Natural killer cell (primary cell): ENCODE data around the gene FNDC10. TPM values are rescaled to one million over a fixed set of nuclear protein-coding genes. Genes with fewer than 3 reads are reported as not detected.

Experiments used
- ATAC-seq, 3 donors: fragments of 150-1000 bp in 2 of 3; fragments of 200-7000 bp in 1 of 3; cut with Tn5 transposase; 1 replicate in 1 of 3; 2 replicates in 2 of 3; pipeline ENCODE4 v1.10.0; 2021; ENCODE audit warnings: mild to moderate bottlenecking in 2 of 3, moderate library complexity in 2 of 3
- DNase-seq, 2 donors: peaks; one replicate each; pipeline versions ENCODE4 v3.0.0 to v3.0.0-alpha.2; 2013 to 2021; ENCODE audit warnings: mixed read lengths in 1 of 2
- H3K27ac ChIP-seq: one replicate; pipeline ENCODE4 v1.5.1; 2013; ENCODE audit warnings: mild to moderate bottlenecking, low read length
- H3K27me3 ChIP-seq: one replicate; pipeline ENCODE4 v1.6.1; 2013; ENCODE audit warnings: low read length; ENCODE audit not compliant: control insufficient read depth, insufficient read depth
- H3K36me3 ChIP-seq: one replicate; pipeline ENCODE4 v1.6.1; 2013; ENCODE audit warnings: low read length; ENCODE audit not compliant: control insufficient read depth, insufficient read depth
- H3K4me1 ChIP-seq: one replicate; pipeline ENCODE4 v1.6.1; 2013; ENCODE audit warnings: low read length; ENCODE audit not compliant: control insufficient read depth, insufficient read depth
- H3K4me3 ChIP-seq: one replicate; pipeline ENCODE4 v1.5.1; 2013; ENCODE audit warnings: low read length
- H3K9me3 ChIP-seq: one replicate; pipeline ENCODE4 v1.6.1; 2013; ENCODE audit warnings: low read length; ENCODE audit not compliant: control insufficient read depth, insufficient read depth
- H3K27ac Mint-ChIP-seq, 2 donors: one replicate each; pipeline ENCODE4 v1.8.0; 2022; ENCODE audit warnings: mild to moderate bottlenecking in 2 of 2, mixed read lengths in 2 of 2, moderate library complexity in 1 of 2
- H3K27me3 Mint-ChIP-seq, 2 donors: one replicate each; pipeline ENCODE4 v1.8.0; 2022; ENCODE audit warnings: low read depth in 2 of 2, mixed read lengths in 2 of 2
- H3K36me3 Mint-ChIP-seq: one replicate; pipeline ENCODE4 v1.8.0; 2022; ENCODE audit warnings: mixed read lengths
- H3K4me1 Mint-ChIP-seq, 2 donors: one replicate each; pipeline ENCODE4 v1.8.0; 2022; ENCODE audit warnings: mixed read lengths in 2 of 2
- H3K4me3 Mint-ChIP-seq: one replicate; pipeline ENCODE4 v1.8.0; 2022; ENCODE audit warnings: mild to moderate bottlenecking, moderate library complexity, mixed read lengths
- H3K9me3 Mint-ChIP-seq, 2 donors: one replicate each; pipeline ENCODE4 v1.8.0; 2022; ENCODE audit warnings: mixed read lengths in 2 of 2
- WGBS: methylation state at CpG from one replicate; pipeline ENCODE4 v1.1.7; 2013; ENCODE audit warnings: missing lambda C conversion rate; ENCODE audit not compliant: insufficient coverage; 5-methylcytosine and 5-hydroxymethylcytosine counted together
- intact Hi-C: fragments of 100-400 bp; cut with micrococcal nuclease; formaldehyde crosslinking; loops from one replicate; pipeline ENCODE4 v1.14.2; 2022
- total RNA-seq, 4 donors: library from RNA; stranded (reverse); fragments of 120-200 nt in 1 of 4; gene quantifications; one replicate each; pipeline versions ENCODE4 v1.2.3 to v1.2.4, GENCODE V29; 2013 to 2022
- TF ChIP-seq, protein P1 (sequence below): fragments of 200-600 bp; IDR thresholded peaks from one replicate; pipeline ENCODE4 v1.8.0; 2022; ENCODE audit warnings: antibody characterized with exemption

The FNDC10 gene
- total RNA-seq, 3 donors from 2014 or later (not counting 1 experiment from before 2014, with no cell fraction given) = 2.8 to 3.2 (median 3.0) TPM

GRCh38 chr1:1582585-1583346 is 17.2 kb downstream of the FNDC10 start:
- H3K36me3 Mint-ChIP-seq = no peaks in the 10 kb centered on the region
- no peak for DNase-seq
- no peak overlapping the region for H3K4me3 Mint-ChIP-seq
- H3K27me3 Mint-ChIP-seq = peaks cover 0 to 15% of the 10 kb centered on the region in 2 donors
- no peaks in the 10 kb centered on the region for H3K9me3 Mint-ChIP-seq
- H3K27ac Mint-ChIP-seq = no peak overlapping the region
- intact Hi-C loops = no loop called here
- Histone ChIP-seq H3K9me3 (no peaks in the 10 kb centered on the region), H3K4me1 (no peaks in the 10 kb centered on the region), H3K4me3 (no peak overlapping the region), H3K27me3 (peaks cover 2% of the 10 kb centered on the region), H3K27ac (no peak overlapping the region), H3K36me3 (no peaks in the 10 kb centered on the region)
- no peaks in the 10 kb centered on the region for H3K4me1 Mint-ChIP-seq
- TF ChIP-seq, protein P1, sequence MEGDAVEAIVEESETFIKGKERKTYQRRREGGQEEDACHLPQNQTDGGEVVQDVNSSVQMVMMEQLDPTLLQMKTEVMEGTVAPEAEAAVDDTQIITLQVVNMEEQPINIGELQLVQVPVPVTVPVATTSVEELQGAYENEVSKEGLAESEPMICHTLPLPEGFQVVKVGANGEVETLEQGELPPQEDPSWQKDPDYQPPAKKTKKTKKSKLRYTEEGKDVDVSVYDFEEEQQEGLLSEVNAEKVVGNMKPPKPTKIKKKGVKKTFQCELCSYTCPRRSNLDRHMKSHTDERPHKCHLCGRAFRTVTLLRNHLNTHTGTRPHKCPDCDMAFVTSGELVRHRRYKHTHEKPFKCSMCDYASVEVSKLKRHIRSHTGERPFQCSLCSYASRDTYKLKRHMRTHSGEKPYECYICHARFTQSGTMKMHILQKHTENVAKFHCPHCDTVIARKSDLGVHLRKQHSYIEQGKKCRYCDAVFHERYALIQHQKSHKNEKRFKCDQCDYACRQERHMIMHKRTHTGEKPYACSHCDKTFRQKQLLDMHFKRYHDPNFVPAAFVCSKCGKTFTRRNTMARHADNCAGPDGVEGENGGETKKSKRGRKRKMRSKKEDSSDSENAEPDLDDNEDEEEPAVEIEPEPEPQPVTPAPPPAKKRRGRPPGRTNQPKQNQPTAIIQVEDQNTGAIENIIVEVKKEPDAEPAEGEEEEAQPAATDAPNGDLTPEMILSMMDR = no peak
- 76% methylated on average over 9 of the region's 9 CpGs for WGBS
- peak in 1 of 3 donors; percentile 17 for ATAC-seq

DNA sequence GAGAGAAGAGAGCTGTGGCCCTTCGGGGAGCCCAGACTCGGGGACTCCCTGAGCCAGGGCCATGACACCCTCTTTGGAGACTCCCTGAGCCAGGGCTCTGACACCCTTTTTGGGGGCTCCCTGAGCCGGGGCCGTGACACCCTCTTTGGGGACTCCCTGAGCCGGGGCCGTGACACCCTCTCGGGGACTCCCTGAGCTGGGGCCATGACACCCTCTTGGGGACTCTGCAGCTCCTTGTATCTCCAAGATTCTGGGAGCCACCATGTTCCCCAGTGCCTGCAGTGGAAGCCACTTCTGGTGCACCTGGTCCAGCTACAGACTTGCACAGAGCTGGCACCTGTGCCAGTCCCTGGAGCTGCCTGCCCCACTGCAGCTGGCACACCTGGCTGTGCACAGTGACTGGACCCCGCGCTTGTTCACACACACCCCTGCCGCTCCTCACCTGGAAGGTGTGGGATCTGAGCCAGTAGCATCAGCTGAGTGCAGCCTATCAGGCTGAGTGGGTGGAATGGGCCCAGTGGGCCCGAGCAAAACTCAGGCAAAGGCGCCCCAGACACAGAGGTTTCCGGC is 21.5 kb downstream of the FNDC10 start:
- Histone ChIP-seq H3K27ac (no peak overlapping the region), H3K9me3 (no peaks in the 10 kb centered on the region), H3K27me3 (peaks cover 2% of the 10 kb centered on the region), H3K36me3 (no peaks in the 10 kb centered on the region), H3K4me3 (no peak overlapping the region), H3K4me1 (peaks cover 14% of the 10 kb centered on the region)
- Mint-ChIP-seq H3K36me3 (no peaks in the 10 kb centered on the region), H3K9me3 (no peaks in the 10 kb centered on the region), H3K27me3 (peaks cover 0 to 15% of the 10 kb centered on the region in 2 donors), H3K4me1 (peaks cover 13 to 15% of the 10 kb centered on the region in 2 donors), H3K4me3 (no peak overlapping the region), H3K27ac (no peak overlapping the region)
- WGBS = 90% methylated on average over 13 of the region's 13 CpGs
- DNase-seq (no peak), ATAC-seq (no peak)
- intact Hi-C loops = loop anchor here (10.0 kb wide), 1 partner anchor 96 kb away; no protein-coding TSS in a partner anchor
- TF ChIP-seq, protein P1 = no peak

GRCh38 chr1:1577367-1578011 is 22.4 kb downstream of the FNDC10 start:
- peaks cover 24% of the 10 kb centered on the region for H3K4me1 ChIP-seq
- 79% methylated on average over 10 of the region's 10 CpGs for WGBS
- Mint-ChIP-seq H3K4me3 (no peak overlapping the region), H3K27me3 (peaks cover 0 to 13% of the 10 kb centered on the region in 2 donors), H3K9me3 (no peaks in the 10 kb centered on the region), H3K36me3 (no peaks in the 10 kb centered on the region), H3K4me1 (peaks cover 17 to 18% of the 10 kb centered on the region in 2 donors), H3K27ac (no peak overlapping the region)
- H3K27ac ChIP-seq = no peak overlapping the region
- TF ChIP-seq, protein P1 = no peak
- ATAC-seq (no peak), DNase-seq (no peak)
- H3K27me3 ChIP-seq = peaks cover 2% of the 10 kb centered on the region
- intact Hi-C loops = loop anchor here (10.0 kb wide), 1 partner anchor 97 kb away; no protein-coding TSS in a partner anchor
- no peak overlapping the region for H3K4me3 ChIP-seq
- no peaks in the 10 kb centered on the region for H3K9me3 ChIP-seq
- H3K36me3 ChIP-seq = no peaks in the 10 kb centered on the region
